Neuronal stem cell (in vitro differentiated cells): ENCODE measurements around the gene TMEM204.

ENCODE experiments used
- DNase-seq: peaks from one replicate; pipeline ENCODE4 v3.0.0-alpha.2; 2013; ENCODE audit warnings: low spot score
- H2AFZ ChIP-seq: one replicate; pipeline ENCODE4 v1.6.1; 2013; ENCODE audit warnings: mild to moderate bottlenecking, low read length, inconsistent platforms
- H2AK5ac ChIP-seq: 2 replicates; pipeline ENCODE4 v1.6.1; 2013; ENCODE audit warnings: low read depth, mild to moderate bottlenecking, inconsistent platforms, low read length, moderate library complexity, mixed read lengths
- H2BK120ac ChIP-seq: 2 replicates; pipeline ENCODE4 v1.6.1; 2013; ENCODE audit warnings: low read depth, mild to moderate bottlenecking, inconsistent platforms, low read length, moderate library complexity, mixed read lengths
- H2BK12ac ChIP-seq: one replicate; pipeline ENCODE4 v1.6.1; 2013; ENCODE audit warnings: low read length, inconsistent platforms
- H2BK15ac ChIP-seq: 2 replicates; pipeline ENCODE4 v1.6.1; 2013; ENCODE audit warnings: mild to moderate bottlenecking, low read length, inconsistent platforms, mixed read lengths
- H2BK5ac ChIP-seq: one replicate; pipeline ENCODE4 v1.6.1; 2013; ENCODE audit warnings: inconsistent platforms, mild to moderate bottlenecking, low read length, moderate library complexity
- H3K14ac ChIP-seq: one replicate; pipeline ENCODE4 v1.6.1; 2013; ENCODE audit warnings: low read length, inconsistent platforms
- H3K18ac ChIP-seq: 2 replicates; pipeline ENCODE4 v1.6.1; 2013; ENCODE audit warnings: low read length, inconsistent platforms
- H3K23ac ChIP-seq: 2 replicates; pipeline ENCODE4 v1.6.1; 2013; ENCODE audit warnings: low read depth, mild to moderate bottlenecking, mixed read lengths, low read length, inconsistent platforms; ENCODE audit not compliant: poor library complexity
- H3K27ac ChIP-seq: replicated peaks from 3 replicates; pipeline ENCODE4 v1.5.1; 2013; ENCODE audit warnings: low read length, inconsistent platforms
- H3K27me3 ChIP-seq, 3 experiments: 2 replicates each; pipeline ENCODE4 v1.6.1; 2013; ENCODE audit warnings: low read length in 3 of 3, mild to moderate bottlenecking in 2 of 3, inconsistent platforms in 1 of 3, low read depth in 1 of 3, mixed read lengths in 1 of 3, moderate library complexity in 1 of 3; ENCODE audit not compliant: control insufficient read depth in 3 of 3, insufficient read depth in 3 of 3
- H3K36me3 ChIP-seq, 2 donors: replicated peaks in 1 of 2; 2 replicates each; pipeline ENCODE4 v1.6.1; 2013; ENCODE audit warnings: low read length in 2 of 2; ENCODE audit not compliant: control insufficient read depth in 2 of 2, insufficient read depth in 2 of 2
- H3K4ac ChIP-seq: 2 replicates; pipeline ENCODE4 v1.6.1; 2013; ENCODE audit warnings: inconsistent platforms, mild to moderate bottlenecking, low read length, moderate library complexity
- H3K4me1 ChIP-seq, 2 donors: 1 replicate in 1 of 2; 2 replicates in 1 of 2; pipeline ENCODE4 v1.6.1; 2013; ENCODE audit warnings: low read length in 2 of 2, low read depth in 1 of 2; ENCODE audit not compliant: control insufficient read depth in 2 of 2, insufficient read depth in 1 of 2
- H3K4me2 ChIP-seq: one replicate; pipeline ENCODE4 v1.6.1; 2013; ENCODE audit warnings: mild to moderate bottlenecking, low read length, inconsistent platforms; ENCODE audit not compliant: insufficient read depth, poor library complexity, severe bottlenecking
- H3K4me3 ChIP-seq, 2 donors: 2 replicates each; pipeline ENCODE4 v1.5.1; 2013; ENCODE audit warnings: low read length in 2 of 2, mild to moderate bottlenecking in 2 of 2, inconsistent platforms in 1 of 2, moderate library complexity in 1 of 2
- H3K79me1 ChIP-seq: one replicate; pipeline ENCODE4 v1.6.1; 2013; ENCODE audit warnings: low read depth, mild to moderate bottlenecking, inconsistent platforms, low read length, moderate library complexity
- H3K9ac ChIP-seq: one replicate; pipeline ENCODE4 v1.6.1; 2013; ENCODE audit warnings: mild to moderate bottlenecking, low read depth, low read length, inconsistent platforms; ENCODE audit not compliant: poor library complexity
- H3K9me3 ChIP-seq, 2 donors: replicated peaks in 1 of 2; 2 replicates each; pipeline versions ENCODE3 to v1.6.1; 2013; ENCODE audit warnings: low read length in 2 of 2, mild to moderate bottlenecking in 2 of 2, inconsistent platforms in 1 of 2, low read depth in 1 of 2, mixed read lengths in 1 of 2, moderate library complexity in 1 of 2; ENCODE audit not compliant: control insufficient read depth in 2 of 2, insufficient read depth in 1 of 2
- H4K8ac ChIP-seq: one replicate; pipeline ENCODE4 v1.6.1; 2013; ENCODE audit warnings: low read depth, mild to moderate bottlenecking, inconsistent platforms, low read length, moderate library complexity
- H4K91ac ChIP-seq: one replicate; pipeline ENCODE4 v1.6.1; 2013; ENCODE audit warnings: low read length, low read depth, mild to moderate bottlenecking, inconsistent platforms; ENCODE audit not compliant: poor library complexity
- WGBS, 2 donors: extraction: QIAGEN DNeasy Blood & Tissue Kit; methylation state at CpG; one replicate each; pipeline ENCODE4 v1.1.7; 2013; ENCODE audit warnings: missing lambda C conversion rate in 2 of 2, mixed read lengths in 1 of 2; ENCODE audit not compliant: insufficient read length in 2 of 2, insufficient replicate concordance in 1 of 2; ENCODE audit errors: extremely low coverage in 2 of 2; 5-methylcytosine and 5-hydroxymethylcytosine counted together

TMEM204 gene

GRCh38 chr16:1537138-1537577, 3.7 kb downstream of the TMEM204 start:
- H2BK15ac ChIP-seq: no peak overlapping the region
- H2AK5ac ChIP-seq: no peak overlapping the region
- no peak overlapping the region for H3K4me2 ChIP-seq
- H2BK120ac ChIP-seq: no peak overlapping the region
- H3K36me3 ChIP-seq: peaks cover 2 to 6% of the 10 kb centered on the region in 2 donors
- no peak overlapping the region for H3K4ac ChIP-seq
- H3K9ac ChIP-seq: no peak overlapping the region
- H2BK12ac ChIP-seq: no peak overlapping the region
- no peak overlapping the region for H4K91ac ChIP-seq
- DNase-seq: no peak
- no CpG with 5 or more reads among the region's 27 CpGs for WGBS, 2 donors
- peaks cover 10% of the 10 kb centered on the region for H3K79me1 ChIP-seq
- H2AFZ ChIP-seq: no peak overlapping the region
- H4K8ac ChIP-seq: no peak overlapping the region
- H3K23ac ChIP-seq: peak overlapping the region; percentile 67
- no peak overlapping the region for H2BK5ac ChIP-seq
- H3K18ac ChIP-seq: no peak overlapping the region
- no peak overlapping the region for H3K27ac ChIP-seq
- H3K4me1 ChIP-seq: no peaks in the 10 kb centered on the region
- H3K27me3 ChIP-seq: no peaks in the 10 kb centered on the region
- no peaks in the 10 kb centered on the region for H3K9me3 ChIP-seq
- H3K4me3 ChIP-seq: no peak overlapping the region
- no peak overlapping the region for H3K14ac ChIP-seq

DNA sequence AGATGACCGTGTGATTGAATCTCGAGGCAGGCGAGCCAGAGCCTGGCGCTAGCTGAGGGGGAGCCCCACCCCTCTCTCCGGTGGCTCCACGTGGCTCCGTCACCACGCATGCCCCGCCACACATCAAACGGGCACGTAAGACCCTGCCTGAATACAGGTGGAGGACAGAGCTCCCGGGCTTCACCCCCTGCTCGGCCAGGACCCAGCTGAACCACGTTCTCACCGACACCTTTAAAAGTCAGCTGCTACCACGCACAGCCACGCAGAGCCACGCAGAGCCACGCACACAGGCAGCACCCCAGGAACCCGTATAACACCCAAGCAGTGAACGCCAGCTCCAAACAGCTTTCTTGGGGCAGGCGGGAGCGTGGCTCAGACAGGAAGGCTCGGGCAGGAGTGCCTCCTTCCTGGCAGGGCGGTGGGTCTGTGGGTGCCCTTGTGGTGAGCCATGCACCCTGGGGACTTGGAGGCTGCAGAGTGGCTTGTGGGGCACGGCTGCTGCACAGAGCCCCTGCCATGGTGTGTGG, 4.4 kb downstream of the TMEM204 start:
- Histone ChIP-seq H3K36me3 (peaks cover 0 to 6% of the 10 kb centered on the region in 2 donors), H3K4me3 (no peak overlapping the region), H3K18ac (no peak overlapping the region), H2BK5ac (no peak overlapping the region), H2BK12ac (peak overlapping the region; percentile 16), H4K8ac (no peak overlapping the region), H3K79me1 (peaks cover 12% of the 10 kb centered on the region), H3K4ac (no peak overlapping the region), H2BK15ac (no peak overlapping the region), H2AK5ac (no peak overlapping the region), H2BK120ac (no peak overlapping the region), H3K27ac (no peak overlapping the region), H3K14ac (no peak overlapping the region), H3K4me1 (no peaks in the 10 kb centered on the region), H3K23ac (peak overlapping the region; percentile 60), H3K27me3 (no peaks in the 10 kb centered on the region), H4K91ac (no peak overlapping the region), H3K9me3 (no peaks in the 10 kb centered on the region), H3K9ac (peak overlapping the region; percentile 12), H2AFZ (no peak overlapping the region), H3K4me2 (no peak overlapping the region)
- WGBS, 2 donors: no CpG with 5 or more reads among the region's 26 CpGs
- no peak for DNase-seq

DNA sequence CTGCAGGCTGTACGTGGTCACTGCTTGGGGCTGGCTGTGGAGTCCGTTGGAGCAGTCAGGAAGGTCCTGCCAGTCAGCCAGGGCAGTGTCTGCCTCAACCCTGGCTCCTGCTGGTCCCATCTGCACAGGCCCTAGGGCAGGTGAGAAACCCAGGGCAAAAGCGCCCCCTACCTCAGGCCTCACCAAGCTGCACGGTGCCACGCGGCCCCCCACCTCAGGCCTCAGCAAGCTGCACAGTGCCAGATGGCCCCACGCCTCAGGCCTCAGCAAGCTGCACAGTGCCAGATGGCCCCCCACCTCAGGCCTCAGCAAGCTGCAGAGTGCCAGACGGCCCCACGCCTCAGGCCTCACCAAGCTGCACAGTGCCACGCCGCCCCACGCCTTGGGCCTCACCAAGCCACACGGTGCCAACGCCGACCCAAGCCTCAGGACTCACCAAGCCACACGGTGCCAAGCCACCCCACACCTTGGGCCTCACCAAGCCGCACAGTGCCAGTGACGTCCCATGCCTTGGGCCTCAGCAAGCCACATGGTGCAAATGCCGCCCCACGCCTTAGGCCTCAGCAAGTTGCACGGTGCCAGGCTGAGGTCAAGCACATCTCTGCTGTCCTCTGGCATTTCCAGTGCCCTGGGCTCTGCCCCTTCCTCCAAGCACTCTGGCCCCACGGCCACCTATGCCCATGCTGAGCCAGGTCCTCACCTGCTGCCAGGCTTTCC, 5.5 kb downstream of the TMEM204 start:
- no peak for DNase-seq
- H3K4me1 ChIP-seq: no peaks in the 10 kb centered on the region

GRCh38 chr16:1539720-1540555, 6.5 kb downstream of the TMEM204 start:
- no peak for DNase-seq
- H3K9ac ChIP-seq: no peak overlapping the region
- H3K27ac ChIP-seq: no peak overlapping the region
- H3K18ac ChIP-seq: no peak overlapping the region
- H2BK5ac ChIP-seq: no peak overlapping the region
- no peak overlapping the region for H2AFZ ChIP-seq
- H3K4ac ChIP-seq: no peak overlapping the region
- no peak overlapping the region for H4K91ac ChIP-seq
- no CpG with 5 or more reads among the region's 35 CpGs for WGBS, 2 donors
- no peaks in the 10 kb centered on the region for H3K9me3 ChIP-seq
- no peak overlapping the region for H3K4me3 ChIP-seq
- H2BK15ac ChIP-seq: no peak overlapping the region
- H3K4me1 ChIP-seq: no peaks in the 10 kb centered on the region
- H3K4me2 ChIP-seq: no peak overlapping the region
- H3K36me3 ChIP-seq: peaks cover 0 to 6% of the 10 kb centered on the region in 2 donors
- H2BK120ac ChIP-seq: no peak overlapping the region
- H3K79me1 ChIP-seq: peaks cover 12% of the 10 kb centered on the region
- no peak overlapping the region for H3K14ac ChIP-seq
- H3K27me3 ChIP-seq: no peaks in the 10 kb centered on the region
- H2AK5ac ChIP-seq: no peak overlapping the region
- H4K8ac ChIP-seq: no peak overlapping the region
- H3K23ac ChIP-seq: peak overlapping the region; percentile 13
- no peak overlapping the region for H2BK12ac ChIP-seq

More for the DNA sequence above, 5.5 kb downstream of the TMEM204 start:
- no peak overlapping the region for H2BK12ac ChIP-seq
- no peaks in the 10 kb centered on the region for H3K27me3 ChIP-seq
- no peak overlapping the region for H2AFZ ChIP-seq
- no peak overlapping the region for H4K91ac ChIP-seq
- no peak overlapping the region for H2BK120ac ChIP-seq
- peak overlapping the region in 1 of 2 donors; percentile 63 for H3K4me3 ChIP-seq
- WGBS, 2 donors: no CpG with 5 or more reads among the region's 22 CpGs
- peak overlapping the region; percentile 3 for H3K14ac ChIP-seq
- no peak overlapping the region for H3K4ac ChIP-seq
- peaks cover 12% of the 10 kb centered on the region for H3K79me1 ChIP-seq
- H2BK15ac ChIP-seq: no peak overlapping the region
- H2BK5ac ChIP-seq: no peak overlapping the region
- H3K36me3 ChIP-seq: peaks cover 0 to 6% of the 10 kb centered on the region in 2 donors
- peak overlapping the region; percentile 82 for H4K8ac ChIP-seq
- no peaks in the 10 kb centered on the region for H3K9me3 ChIP-seq
- no peak overlapping the region for H3K18ac ChIP-seq
- no peak overlapping the region for H3K27ac ChIP-seq
- H3K9ac ChIP-seq: no peak overlapping the region
- H3K4me2 ChIP-seq: no peak overlapping the region
- H2AK5ac ChIP-seq: no peak overlapping the region
- peak overlapping the region; percentile 55 for H3K23ac ChIP-seq
